Heart left ventricle (tissue), 16 donors: ENCODE data around the gene RAMP1. TPM values are rescaled to one million over a fixed set of nuclear protein-coding genes. Genes with fewer than 3 reads are reported as not detected.
A peak's percentile ranks its signal among the peaks of the same experiment; 100 is the strongest.

Experiments
- ATAC-seq, 4 donors: fragments of 200-7000 bp; cut with Tn5 transposase; one replicate each; pipeline ENCODE4 v1.9.1; 2020 to 2022; ENCODE audit warnings: moderate library complexity in 4 of 4, mild to moderate bottlenecking in 3 of 4, moderate number of reproducible peaks in 1 of 4
- DNase-seq, 5 donors: peaks; one replicate each; pipeline ENCODE4 v3.0.0-alpha.2; 2020
- H3K27ac ChIP-seq, 12 donors: fragments of 200-600 bp; sonication (generic) in 4 of 12; one replicate each; pipeline versions ENCODE4 v1.5.0 to v1.8.0; 2016 to 2022; ENCODE audit warnings: mild to moderate bottlenecking in 2 of 12
- H3K27me3 ChIP-seq, 9 donors: fragments of 200-600 bp; sonication (generic) in 2 of 9; one replicate each; pipeline versions ENCODE4 v1.5.1 to v1.8.0; 2016 to 2022; ENCODE audit warnings: mild to moderate bottlenecking in 3 of 9
- H3K36me3 ChIP-seq, 9 donors: fragments of 200-600 bp; sonication (generic) in 2 of 9; one replicate each; pipeline versions ENCODE4 v1.5.0 to v1.8.0; 2018 to 2022; ENCODE audit warnings: mild to moderate bottlenecking in 2 of 9
- H3K4me1 ChIP-seq, 12 donors: fragments of 200-600 bp; sonication (generic) in 4 of 12; one replicate each; pipeline versions ENCODE4 v1.5.0 to v1.8.0; 2016 to 2022; ENCODE audit warnings: mild to moderate bottlenecking in 3 of 12
- H3K4me3 ChIP-seq, 12 donors: fragments of 200-600 bp; sonication (generic) in 4 of 12; one replicate each; pipeline versions ENCODE4 v1.5.0 to v1.8.0; 2017 to 2022; ENCODE audit warnings: mild to moderate bottlenecking in 9 of 12, moderate library complexity in 4 of 12
- H3K9me3 ChIP-seq, 12 donors: fragments of 200-600 bp; sonication (generic) in 4 of 12; one replicate each; pipeline versions ENCODE4 v1.5.0 to v1.8.0; 2016 to 2022; ENCODE audit warnings: mild to moderate bottlenecking in 1 of 12
- CTCF ChIP-seq, 12 donors: fragments of 200-600 bp; sonication (generic) in 4 of 12; IDR thresholded peaks; one replicate each; pipeline versions ENCODE4 v1.5.0 to v1.8.0; 2018 to 2022; ENCODE audit warnings: antibody characterized with exemption in 12 of 12, mild to moderate bottlenecking in 5 of 12
- POLR2A ChIP-seq, 2 donors: fragments of 450-650 bp; IDR thresholded peaks; one replicate each; pipeline ENCODE4 v1.6.1; 2017; ENCODE audit warnings: antibody characterized with exemption in 2 of 2, mild to moderate bottlenecking in 2 of 2, moderate library complexity in 2 of 2
- WGBS, 4 donors: extraction: QIAGEN DNeasy Blood & Tissue Kit in 2 of 4; methylation state at CpG; one replicate each; pipeline versions ENCODE4 v1.1.5 to v1.1.7; 2013 to 2018; 5-methylcytosine and 5-hydroxymethylcytosine counted together
- intact Hi-C, 10 donors: fragments of 100-400 bp; cut with DNase I; formaldehyde crosslinking; loops; one replicate each; pipeline versions ENCODE4 v1.11.1 to v1.14.2; 2022
- polyA plus RNA-seq, 2 donors: library from polyadenylated mRNA; stranded (reverse); fragments of 200-250 nt; gene quantifications; one replicate each; pipeline ENCODE4 v1.2.3, GENCODE V29; 2013
- total RNA-seq, 9 donors: library from RNA; depleted of rRNA in 2 of 9; stranded (reverse); fragments of >200 nt in 2 of 9; fragmentation: NEBNext Ultra II Directional in 3 of 9; extraction: Animal tissue kit (Norgen Biotek cat#: 25700) in 3 of 9; gene quantifications; one replicate each; pipeline versions ENCODE4 v1.1.0 to v1.2.4, GENCODE V29; 2016 to 2023
- donor health status: ischemic (EF 13 %, LVEDD 7.1; RV severe dilation, severe dysfunction).
- donor health status: healthy with polysubstance abuse.
- donor health status: DM: no; HTN: yes; CAD: no.
- donor health status: DM: no; HTN: no; CAD: no.
- donor health status: ischemic (EF 25% LVEDD 6.9; RV normal size, moderate dysfunction).
- donor health status: ischemic (EF 25% LVEDD 5.7; RV mildly dilated, moderate dysfunction).
- donor health status: healthy.
- donor health status: DM: yes; HTN: yes; CAD: no.
- donor health status: ischemic (EF 35%, LVEDD 5.7; RV mildly dilated, moderate dysfunction).
- donor health status: nonischemic (EF 11% LVEDD 7.7; RV severe dilation, severe dysfunction).
- donor health status: DM: yes; HTN: yes; CAD: no.
- donor health status: PGD.
- donor health status: ischemic (EF 29% LVEDD 5.4; RV normal size, mild dysfunction).
- donor health status: nonischemic (EF 23%, LVEDD 6.1; RV moderate dilation, normal function).

RAMP1 gene
- total and polyA plus RNA-seq, 11 donors = 36.5 to 1,114 (median 201) TPM

- WGBS, 4 donors = 66 to 70% (median 69%) methylated on average over 11 of the region's 11 CpGs
- peaks cover 0 to 59% (median 18%) of the 10 kb centered on the region in 12 donors for H3K4me1 ChIP-seq
- intact Hi-C loops = loop anchor here in 6 of 10 donors (2.0 to 5.0 kb wide), 6 partner anchors 40 to 281 kb away; partner anchors contain the start of genes UBE2F (in 3 of the 6) and KLHL30 (in 1 of the 6)
Observed at GRCh38 chr2:237861875-237862527, 2.6 kb downstream of the RAMP1 start.

GRCh38 chr2:237862528-237862895 lies 3.1 kb downstream of the RAMP1 start:
- peaks cover 0 to 32% (median 0%) of the 10 kb centered on the region in 9 donors for H3K27me3 ChIP-seq
- no peak for DNase-seq
- TF ChIP-seq POLR2A (IDR thresholded peaks at IDR 0.05) (no peak), CTCF (IDR thresholded peaks at IDR 0.05) (no peak)
- peak overlapping the region in 10 of 12 donors; percentile 32 to 97 (median 92) for H3K27ac ChIP-seq
- no peaks in the 10 kb centered on the region for H3K36me3 ChIP-seq
- ATAC-seq = no peak
- intact Hi-C loops = loop anchor here in 6 of 10 donors (5.0 kb wide), 4 partner anchors 40 to 275 kb away; partner anchors contain the start of genes UBE2F (in 3 of the 6) and KLHL30 (in 1 of the 6)
- WGBS, 4 donors = 84 to 89% (median 86%) methylated on average over 8 of the region's 8 CpGs
- no peak overlapping the region for H3K4me3 ChIP-seq
- peaks cover 0 to 59% (median 18%) of the 10 kb centered on the region in 12 donors for H3K4me1 ChIP-seq
- no peaks in the 10 kb centered on the region for H3K9me3 ChIP-seq

More at GRCh38 chr2:237861875-237862527, 2.6 kb downstream of the RAMP1 start:
- no peaks in the 10 kb centered on the region for H3K36me3 ChIP-seq
- peaks cover 0 to 32% (median 0%) of the 10 kb centered on the region in 9 donors for H3K27me3 ChIP-seq
- DNase-seq = no peak
- TF ChIP-seq CTCF (IDR thresholded peaks at IDR 0.05) = no peak
- TF ChIP-seq POLR2A (IDR thresholded peaks at IDR 0.05) = no peak
- peak overlapping the region in 11 of 12 donors; percentile 32 to 97 (median 90) for H3K27ac ChIP-seq
- peak overlapping the region in 2 of 12 donors; percentile 52 to 64 for H3K4me3 ChIP-seq
- H3K9me3 ChIP-seq = no peaks in the 10 kb centered on the region
- no peak for ATAC-seq

- WGBS, 4 donors = 68 to 76% (median 72%) methylated on average over 3 to 4 of the region's 4 CpGs
- Histone ChIP-seq H3K4me1 (peaks cover 0 to 58% (median 18%) of the 10 kb centered on the region in 12 donors), H3K27me3 (peaks cover 0 to 32% (median 0%) of the 10 kb centered on the region in 9 donors), H3K4me3 (no peak overlapping the region), H3K27ac (peak overlapping the region in 11 of 12 donors; percentile 32 to 97 (median 90)), H3K9me3 (no peaks in the 10 kb centered on the region), H3K36me3 (no peaks in the 10 kb centered on the region)
- ATAC-seq (no peak), DNase-seq (no peak)
- TF ChIP-seq POLR2A (IDR thresholded peaks at IDR 0.05) = no peak
- no peak for TF ChIP-seq CTCF (IDR thresholded peaks at IDR 0.05)
- intact Hi-C loops = loop anchor here in 6 of 10 donors (5.0 kb wide), 4 partner anchors 39 to 274 kb away; partner anchors contain the start of genes UBE2F (in 3 of the 6) and KLHL30 (in 1 of the 6)
Observed at GRCh38 chr2:237863102-237863511, 3.7 kb downstream of the RAMP1 start.
